NCI-H2227 (cell line): Measurements from ENCODE around the gene CYP2W1.
"Not testable (repeated sequence)": the region's sequence is repeated elsewhere in the genome, so short reads cannot be mapped to it uniquely, and the experiment has no call there.

Source experiments
- DNase-seq: peaks from one replicate; lab custom pipeline; 2025; ENCODE audit not compliant: unreplicated experiment; lab: John Stamatoyannopoulos, UW

Gene CYP2W1, protein sequence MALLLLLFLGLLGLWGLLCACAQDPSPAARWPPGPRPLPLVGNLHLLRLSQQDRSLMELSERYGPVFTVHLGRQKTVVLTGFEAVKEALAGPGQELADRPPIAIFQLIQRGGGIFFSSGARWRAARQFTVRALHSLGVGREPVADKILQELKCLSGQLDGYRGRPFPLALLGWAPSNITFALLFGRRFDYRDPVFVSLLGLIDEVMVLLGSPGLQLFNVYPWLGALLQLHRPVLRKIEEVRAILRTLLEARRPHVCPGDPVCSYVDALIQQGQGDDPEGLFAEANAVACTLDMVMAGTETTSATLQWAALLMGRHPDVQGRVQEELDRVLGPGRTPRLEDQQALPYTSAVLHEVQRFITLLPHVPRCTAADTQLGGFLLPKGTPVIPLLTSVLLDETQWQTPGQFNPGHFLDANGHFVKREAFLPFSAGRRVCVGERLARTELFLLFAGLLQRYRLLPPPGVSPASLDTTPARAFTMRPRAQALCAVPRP

DNA sequence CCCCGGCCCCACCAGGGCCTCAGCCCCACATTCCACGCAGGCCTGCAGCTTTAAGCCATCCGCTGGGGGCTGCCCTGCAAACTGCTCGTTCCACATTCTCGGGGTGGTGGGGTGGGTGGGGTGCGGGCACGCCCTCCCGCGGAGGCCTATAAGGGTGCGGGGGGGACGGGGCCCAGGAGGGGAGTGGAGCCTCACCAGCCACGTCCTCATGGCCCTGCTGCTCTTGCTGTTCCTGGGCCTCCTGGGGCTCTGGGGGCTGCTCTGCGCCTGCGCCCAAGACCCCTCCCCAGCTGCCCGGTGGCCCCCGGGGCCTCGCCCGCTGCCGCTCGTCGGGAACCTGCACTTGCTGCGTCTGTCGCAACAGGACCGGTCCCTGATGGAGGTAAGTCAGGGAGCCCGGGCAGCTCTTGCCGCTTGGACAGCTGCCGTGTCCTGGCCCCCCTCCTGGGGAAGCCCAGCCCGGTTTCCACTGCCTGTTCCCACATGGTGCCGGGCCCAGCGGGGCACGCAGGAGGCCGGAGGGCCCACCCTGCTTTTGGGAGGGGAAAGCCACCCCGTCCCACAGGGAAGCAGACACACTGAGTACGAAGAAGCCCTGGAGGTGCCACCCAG lies at the start of gene CYP2W1:
TSS of gene CYP2W1 (plus strand) at position 178 of the 612 bp plus-strand sequence. CDS start at position 209, 31 bp downstream.
- no peak for DNase-seq

DNA sequence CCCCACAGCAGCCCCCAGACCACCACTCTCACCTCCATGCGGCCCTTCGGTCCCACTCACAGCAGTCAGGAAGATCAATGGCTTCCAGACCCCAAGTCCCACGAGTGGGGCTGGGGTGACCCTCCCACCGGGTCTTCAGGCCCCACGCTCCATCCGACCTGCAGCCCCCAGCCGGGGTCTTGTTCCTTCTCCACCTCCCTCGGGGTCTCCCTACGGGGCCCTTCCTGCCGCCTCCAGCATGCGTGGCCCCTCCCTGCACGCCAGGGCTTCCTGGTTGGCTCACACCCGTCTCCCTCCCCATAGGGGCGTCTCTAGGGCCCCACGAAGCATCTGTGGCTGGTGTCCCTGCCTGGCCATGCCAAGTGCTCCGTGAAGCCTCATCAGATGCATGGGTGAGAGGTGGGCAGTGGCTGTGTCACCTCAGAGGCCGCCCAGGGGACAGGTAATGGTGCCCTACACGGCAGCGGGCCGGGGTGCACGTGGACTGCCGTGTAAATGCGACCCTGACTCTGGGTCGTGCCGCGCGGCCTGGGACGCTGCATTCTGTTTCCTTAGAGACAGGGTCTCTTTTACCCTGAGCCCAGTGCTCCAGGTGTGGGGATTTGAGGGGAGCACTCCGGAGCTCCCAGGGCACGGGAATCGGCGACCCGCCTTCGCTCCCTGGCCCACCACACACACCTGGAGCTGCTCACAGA lies 48.4 kb upstream of the CYP2W1 start:
- no peak for DNase-seq

DNA sequence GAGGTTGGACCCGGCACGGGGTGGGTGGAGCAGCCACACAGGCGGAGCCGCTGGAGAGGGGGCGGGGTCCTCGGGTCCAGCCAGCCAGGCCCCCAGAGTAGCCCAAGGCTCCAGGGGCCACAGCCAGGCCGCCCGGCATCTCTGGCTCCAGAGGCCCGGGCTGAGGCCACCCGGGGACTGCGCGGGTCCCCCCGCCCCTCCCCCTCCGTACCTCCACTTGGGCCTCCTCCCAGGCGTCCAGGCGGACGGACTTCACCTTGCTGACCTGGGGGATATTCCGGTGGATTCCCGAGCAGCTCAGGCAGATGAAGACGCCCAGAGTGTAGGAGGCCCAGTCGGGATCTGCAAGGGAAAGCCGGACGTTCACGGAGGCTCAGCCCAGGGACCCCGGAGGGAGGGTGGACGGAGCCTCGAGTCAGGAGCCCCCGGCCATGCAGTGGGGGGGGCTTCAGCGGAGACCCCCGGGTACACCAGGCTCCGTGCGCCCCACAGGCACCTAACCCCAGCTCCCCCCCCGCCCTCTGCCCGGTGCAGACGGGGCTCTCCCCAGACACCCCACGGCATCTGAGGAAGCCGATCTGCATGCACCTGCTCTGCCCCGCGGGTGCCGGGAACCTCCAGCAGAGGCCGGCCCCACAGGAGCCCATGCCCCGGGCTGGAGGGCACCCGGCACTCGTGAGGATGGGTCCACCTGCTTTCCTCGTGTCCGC lies 47.7 kb upstream of the CYP2W1 start:
- DNase-seq, result no peak

DNA sequence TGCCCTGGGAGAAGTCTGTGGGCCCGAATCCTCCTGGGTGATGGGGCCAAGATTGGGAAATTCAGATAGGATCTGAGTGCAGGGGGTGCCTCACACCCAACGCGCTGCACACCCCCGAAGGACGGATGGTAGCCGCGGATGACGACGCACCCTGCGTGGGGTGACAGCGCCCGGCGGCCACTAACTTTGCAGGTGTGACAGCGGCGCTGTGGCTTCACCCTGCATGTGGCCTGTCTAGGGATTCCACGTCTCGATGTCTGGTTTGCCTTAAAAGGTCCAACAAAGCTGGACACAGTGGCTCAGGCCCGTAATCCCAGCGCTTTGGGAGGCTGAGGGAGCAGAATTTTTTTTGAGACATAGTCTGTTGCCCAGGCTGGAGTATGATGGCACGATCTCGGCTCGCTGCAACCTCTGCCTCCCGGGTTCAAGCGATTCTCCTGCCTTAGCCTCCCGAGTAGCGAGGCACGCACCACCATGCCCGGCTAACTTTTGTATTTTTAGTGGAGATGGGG lies 47.1 kb upstream of the CYP2W1 start:
- no peak for DNase-seq

DNA sequence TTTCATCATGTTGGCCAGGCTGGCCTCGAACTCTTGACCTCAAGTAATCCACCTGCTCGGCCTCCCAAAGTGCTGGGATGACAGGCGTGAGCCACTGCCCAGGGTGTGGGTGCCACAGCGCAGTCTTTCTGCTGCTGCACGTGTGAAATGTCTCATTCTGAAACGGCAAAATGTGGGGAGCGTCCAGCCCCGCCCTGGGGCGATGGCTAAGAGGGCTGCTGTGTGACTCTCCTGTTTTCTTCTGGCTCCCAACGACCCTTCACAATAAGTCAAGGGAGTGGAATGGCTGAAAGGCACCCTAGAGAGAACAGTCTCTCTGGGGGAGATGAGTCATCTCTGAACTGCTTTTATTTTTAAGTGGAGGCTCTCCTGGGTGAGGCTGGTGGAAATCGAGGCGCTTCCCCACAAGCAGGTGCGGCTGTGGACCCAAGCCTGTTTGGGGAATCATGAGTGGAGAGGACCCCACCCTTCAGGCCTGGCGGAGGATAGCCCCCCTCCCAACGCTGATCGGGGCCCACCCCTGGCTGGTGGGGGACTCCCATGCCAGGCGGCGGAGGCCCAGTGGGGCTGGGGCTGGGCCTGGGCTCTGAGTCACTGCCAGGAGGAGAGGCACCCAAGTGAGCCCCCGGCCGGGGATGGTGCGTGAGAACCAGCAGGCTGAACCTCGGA lies 46.5 kb upstream of the CYP2W1 start:
- no peak for DNase-seq

DNA sequence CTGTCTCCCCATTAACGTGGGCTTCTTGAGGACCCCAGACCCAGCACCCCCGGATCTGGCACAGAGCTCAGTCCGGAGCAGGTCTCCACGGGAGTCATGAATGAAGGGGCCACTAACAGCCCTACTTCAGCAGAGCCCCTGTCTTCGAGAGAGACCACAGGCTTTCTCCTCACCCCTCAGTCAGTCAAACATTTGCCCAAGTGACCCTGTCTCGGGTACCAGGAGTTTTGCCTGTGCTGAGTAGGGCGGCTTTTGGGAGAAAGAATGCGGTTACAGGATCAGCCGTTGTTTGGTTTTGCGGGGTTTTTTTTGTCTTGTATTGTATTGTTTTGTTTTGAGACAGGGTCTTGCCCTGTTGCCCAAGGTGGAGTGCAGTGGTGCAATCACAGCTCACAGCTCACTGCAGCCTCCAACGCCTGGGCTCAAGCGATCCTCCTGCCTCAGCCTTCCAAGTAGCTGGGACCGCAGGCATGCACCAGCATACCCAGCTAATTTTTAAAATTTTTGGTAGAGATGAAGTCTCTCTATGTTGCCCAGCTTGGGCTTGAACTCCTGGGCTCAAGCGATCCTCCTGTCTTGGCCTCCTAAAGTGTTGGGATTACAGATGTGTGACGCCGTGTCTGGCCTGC lies 45.0 kb upstream of the CYP2W1 start:
- DNase-seq, result no peak

DNA sequence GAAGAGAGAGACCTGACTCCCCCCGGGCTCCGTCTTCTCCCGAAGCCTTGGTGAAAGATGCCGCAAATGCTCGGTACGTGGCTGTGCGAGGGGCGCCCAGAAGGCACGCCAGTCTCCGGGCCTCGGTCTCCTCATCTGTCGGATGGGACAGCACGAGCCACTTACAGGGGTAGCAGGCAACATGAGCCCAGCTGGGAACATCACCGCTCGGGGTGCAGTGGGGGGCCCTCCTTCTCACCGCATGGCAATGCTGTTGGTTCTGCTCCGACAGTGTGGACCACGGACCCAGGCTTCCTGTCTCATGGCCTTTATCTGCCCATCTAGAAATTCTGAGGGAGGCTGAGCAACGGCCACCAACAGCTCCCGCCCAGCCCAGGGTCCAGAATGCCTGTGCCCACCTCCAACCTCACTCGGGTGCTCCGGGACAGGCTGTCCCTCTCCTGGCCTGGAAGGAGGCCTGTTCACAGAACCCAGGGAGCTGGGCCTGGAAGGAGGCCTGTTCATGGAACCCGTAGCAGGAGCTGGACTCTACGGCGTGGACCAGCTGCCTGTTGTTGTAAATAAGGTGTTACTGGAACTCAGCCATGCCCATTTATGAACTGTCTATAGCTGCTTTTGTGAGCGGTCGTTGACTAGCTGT lies 44.3 kb upstream of the CYP2W1 start:
- no peak for DNase-seq

DNA sequence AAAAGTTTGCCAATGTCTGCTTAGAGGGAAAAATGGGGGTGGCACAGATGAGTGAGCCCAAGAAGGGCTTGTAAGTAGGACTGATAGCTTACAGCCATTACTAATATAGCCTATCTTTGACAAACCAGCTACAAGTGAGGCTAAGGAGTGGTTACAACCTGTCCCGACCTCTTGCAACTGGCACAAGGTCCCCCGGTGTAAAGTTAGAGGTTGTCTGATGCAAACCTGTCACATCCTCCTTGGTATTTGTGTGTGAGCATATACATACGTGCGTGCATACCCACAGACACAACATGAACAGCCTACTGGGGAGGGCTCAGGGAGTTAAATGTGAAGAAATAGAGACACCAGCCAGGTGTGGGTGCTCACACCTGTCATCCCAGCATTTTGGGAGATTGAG lies 43.1 kb upstream of the CYP2W1 start:
- DNase-seq, result no peak

DNA sequence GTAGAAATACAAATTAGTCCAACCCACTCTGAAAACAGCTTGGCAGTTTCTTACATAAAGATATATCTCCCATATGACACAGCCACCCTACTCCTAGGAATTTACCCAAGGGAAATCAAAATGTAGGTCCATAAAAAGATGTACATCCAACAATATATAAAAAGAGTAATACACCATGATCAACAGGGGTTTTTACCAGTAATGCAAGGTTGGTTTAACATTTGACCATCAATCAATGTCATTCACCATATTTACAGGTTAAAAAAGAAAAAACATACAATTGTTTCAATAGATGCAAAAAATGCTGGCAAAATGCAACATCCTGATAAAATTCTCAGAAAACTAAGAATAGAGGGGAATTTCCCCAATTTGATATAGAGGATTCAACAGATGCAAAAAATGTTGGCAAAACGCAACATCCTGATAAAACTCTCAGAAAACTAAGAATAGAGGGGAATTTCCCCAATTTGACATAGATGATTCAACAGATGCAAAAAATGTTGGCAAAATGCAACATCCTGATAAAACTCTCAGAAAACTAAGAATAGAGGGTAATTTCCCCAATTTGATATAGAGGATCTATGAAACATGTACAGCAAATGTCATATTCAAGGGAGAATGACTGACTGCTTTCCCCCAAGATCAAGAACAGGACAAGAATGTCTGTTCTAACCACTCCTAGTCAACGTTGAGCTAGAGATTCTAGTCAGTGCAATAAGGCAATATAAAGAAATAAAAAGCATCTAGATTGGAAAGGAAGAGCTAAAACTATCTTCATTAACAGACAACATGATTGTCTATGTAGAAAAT lies 42.2 kb upstream of the CYP2W1 start:
- no peak for DNase-seq

DNA sequence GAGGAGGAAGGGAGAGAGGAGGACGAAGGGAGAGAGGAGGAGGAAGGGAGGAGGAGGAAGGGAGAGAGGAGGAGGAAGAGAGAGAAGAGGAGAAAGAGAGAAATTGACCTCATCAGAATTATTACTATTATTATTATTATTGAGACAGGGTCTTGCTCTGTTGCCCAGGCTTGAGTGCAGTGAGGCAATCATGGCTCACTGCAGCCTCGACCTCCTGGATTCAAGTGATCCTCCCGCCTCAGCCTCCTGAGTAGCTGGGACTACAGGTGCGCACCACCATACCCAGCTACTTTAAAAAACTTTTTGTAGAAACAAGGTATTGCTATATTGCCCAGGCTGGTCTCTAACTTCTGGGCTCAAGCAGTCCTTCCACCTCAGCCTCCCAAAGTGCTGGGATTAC lies 39.2 kb upstream of the CYP2W1 start:
- not testable (repeated sequence) for DNase-seq

DNA sequence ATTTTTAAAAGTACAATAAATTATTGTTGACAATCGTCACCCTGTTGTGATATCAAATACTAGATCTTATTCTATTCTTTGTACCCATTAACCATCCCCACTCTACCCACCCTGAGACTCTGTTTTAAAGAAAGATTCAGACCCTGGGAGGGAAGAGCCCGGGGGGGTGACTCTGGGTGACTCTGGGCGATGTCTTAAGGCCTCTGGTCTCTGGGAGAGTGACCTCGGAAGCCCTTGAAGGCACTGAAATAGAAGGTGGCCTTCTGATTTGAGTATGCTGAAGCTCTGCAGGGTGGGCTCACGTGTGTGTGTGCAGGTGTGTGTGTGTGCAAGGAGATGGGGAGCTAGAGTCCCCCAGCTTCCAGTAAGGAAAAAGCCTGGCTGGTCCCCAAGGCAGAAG lies 38.2 kb upstream of the CYP2W1 start:
- no peak for DNase-seq

DNA sequence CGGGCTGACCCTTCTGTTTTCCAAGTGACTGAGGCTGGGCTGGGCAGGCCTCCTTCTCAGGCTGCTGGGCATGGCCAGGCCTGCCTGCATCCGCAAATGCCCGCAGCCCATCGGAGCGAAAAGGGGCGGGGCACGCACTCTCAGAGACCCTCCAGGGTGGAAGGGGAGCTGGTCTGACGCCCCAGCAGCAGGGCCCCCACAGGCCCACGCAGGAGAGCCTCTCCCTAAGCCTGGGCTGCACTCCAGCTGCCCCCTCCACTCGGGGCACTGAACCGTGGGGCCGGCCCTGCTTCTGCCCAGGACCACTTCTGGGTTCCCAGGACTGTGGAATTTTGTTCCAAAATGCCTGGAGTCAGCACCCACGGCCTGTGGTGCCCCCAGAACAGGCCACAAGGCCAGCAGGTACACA lies 37.8 kb upstream of the CYP2W1 start:
- DNase-seq, result no peak

DNA sequence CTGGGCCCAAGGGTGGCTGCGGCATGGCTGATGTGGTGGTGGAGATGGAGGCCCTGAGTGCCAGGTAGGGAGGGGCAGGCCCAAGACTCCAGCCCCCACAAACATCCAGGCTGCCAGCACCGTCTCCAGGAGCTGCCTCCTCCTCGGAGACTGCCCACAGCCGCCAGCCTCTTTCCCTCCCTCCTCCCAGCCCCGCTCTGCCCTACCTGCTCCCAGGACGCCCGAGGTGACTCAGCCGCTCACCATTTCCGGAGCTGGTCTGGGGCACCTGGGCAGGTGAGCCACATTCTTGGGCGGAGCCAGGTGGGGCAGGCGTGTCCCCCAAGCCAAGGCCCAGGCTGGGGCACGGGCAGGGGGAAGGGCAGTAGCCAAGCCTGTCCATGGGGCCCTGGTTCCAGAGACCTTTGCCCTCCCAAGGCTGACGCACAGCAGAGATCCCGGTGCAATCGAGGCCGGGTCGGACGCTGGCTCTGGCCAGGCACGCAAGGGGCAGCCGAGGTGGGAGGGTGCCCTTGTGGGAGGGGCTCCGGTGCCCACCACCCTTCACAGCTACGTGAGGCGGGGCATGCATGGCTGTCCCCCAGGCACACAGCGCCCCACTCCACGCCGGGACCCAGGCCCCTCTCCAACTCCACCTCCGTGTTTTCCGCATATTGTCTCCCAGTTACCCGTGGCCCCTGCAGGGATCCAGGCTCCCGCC lies 37.3 kb upstream of the CYP2W1 start:
- DNase-seq, result no peak

DNA sequence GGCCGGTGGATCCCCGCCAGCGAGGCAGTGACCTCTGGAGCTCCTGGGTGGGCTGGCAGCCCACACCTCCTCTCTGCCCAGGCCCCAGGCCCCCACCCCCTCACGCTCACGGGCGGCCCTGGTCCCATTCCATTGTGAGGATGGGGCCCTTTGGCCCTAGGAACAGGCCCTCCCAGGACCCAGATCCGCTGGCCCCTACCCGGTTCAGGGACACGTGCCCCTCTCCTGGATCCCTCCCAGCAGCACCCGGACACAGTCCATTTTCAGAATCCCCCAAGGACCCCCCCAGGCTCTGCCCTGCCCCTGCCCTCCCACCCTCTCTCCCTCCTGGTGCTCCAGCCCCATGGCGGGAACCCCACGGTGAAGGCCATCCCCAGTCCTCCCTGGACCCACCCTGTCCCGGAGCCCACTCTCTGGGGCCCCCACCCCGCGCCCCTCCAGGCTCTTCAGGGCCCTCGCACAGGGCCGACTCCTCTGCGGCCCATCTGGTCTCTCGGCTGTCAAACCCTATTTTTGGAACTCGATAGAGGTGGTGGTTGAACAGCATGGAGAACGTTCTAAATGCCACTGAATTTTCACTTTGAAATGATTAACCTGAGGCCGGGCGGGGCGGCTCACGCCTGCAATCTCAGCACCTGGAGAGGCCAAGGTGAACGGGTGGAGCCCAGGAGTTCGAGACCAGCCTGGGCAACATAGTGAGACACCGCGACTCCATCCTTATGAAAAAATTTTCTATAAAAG lies 36.6 kb upstream of the CYP2W1 start:
- DNase-seq, result no peak

DNA sequence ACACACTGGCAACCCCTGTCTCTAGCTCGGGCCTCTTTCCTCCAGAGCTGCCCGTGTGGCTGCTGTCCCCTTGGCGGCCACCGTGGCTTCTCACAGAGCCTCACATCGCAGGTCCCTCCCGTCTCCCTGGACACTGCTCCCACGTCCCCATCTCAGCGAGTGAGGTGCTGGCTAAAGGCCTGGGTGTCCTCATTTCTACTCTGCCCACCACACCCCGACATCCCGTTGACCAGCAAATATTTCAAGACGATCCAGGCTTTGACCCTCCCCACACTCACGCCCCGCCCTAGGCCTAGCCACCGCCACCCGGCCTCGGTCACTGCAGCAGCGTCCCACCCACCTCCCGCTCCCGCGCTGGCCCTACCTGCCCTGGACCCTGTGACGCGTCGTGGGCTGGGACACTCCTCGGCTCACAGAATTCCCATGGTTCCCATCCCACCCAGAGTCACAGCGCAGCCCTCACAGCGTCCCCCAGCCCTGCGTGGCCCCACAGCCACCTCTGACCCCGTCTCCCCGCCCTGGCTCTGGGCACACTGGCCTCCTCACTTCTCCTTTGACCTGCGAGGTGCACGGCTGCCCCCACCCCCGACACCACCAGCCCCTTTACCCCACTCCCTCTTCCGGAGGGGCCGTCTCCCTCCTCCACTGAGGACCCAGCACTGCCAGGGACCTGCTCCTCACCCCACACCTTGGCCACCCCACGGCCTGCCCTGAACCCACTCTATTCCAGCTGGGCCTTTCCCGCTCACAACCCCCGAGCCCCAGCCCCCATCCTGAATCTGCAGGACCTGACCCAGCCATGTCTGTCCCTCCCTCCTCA lies 35.4 kb upstream of the CYP2W1 start:
- DNase-seq, result no peak
